Endothelial cell of umbilical vein (primary cell): ENCODE data around the gene SH2D3C. TPM values are rescaled to one million over a fixed set of nuclear protein-coding genes. Genes with fewer than 3 reads are reported as not detected.

Source experiments
- BruUV-seq: library from RNA; stranded (reverse); fragments of 400-500 nt; replicated peaks from 2 replicates; lab custom pipeline; 2021; lab: Mats Ljungman, UMichigan
- CTCF ChIA-PET: fragments of 300-600, 350-600 bp; sonication (Branson Sonifier 250); formaldehyde crosslinking; loops from one replicate; lab custom pipeline; 2021; ENCODE audit warnings: antibody characterized with exemption, inconsistent platforms; lab: Charles Lee
- POLR2A ChIA-PET: fragments of 300-600, 350-600 bp; sonication (Branson Sonifier 250); formaldehyde crosslinking; loops from one replicate; lab custom pipeline; 2021; ENCODE audit warnings: antibody characterized with exemption, inconsistent platforms; lab: Charles Lee
- DNase-seq: peaks from one replicate; pipeline ENCODE4 v3.0.0-alpha.2; 2011; ENCODE audit warnings: low read depth, low spot score
- FAIRE-seq: peaks from 2 replicates; lab custom pipeline; 2011; peaks lifted over from hg19 to GRCh38; lab: Jason Lieb, UNC
- H2AFZ ChIP-seq: 2 replicates; pipeline ENCODE4 v1.6.0; 2012; ENCODE audit warnings: low read depth, low read length, control low read depth, inconsistent platforms
- H3K27ac ChIP-seq: 2 replicates; pipeline ENCODE4 v1.5.1; 2011; ENCODE audit warnings: low read depth, mild to moderate bottlenecking, control low read depth, low read length, moderate library complexity; ENCODE audit not compliant: insufficient read depth
- H3K27me3 ChIP-seq, 2 experiments: 2 replicates each; pipeline versions ENCODE4 v1.6.0 to v1.6.1; 2011; ENCODE audit warnings: low read length in 2 of 2, mixed read lengths in 1 of 2; ENCODE audit not compliant: control insufficient read depth in 2 of 2, insufficient read depth in 2 of 2
- H3K36me3 ChIP-seq, 2 experiments: 2 replicates in 1 of 2; 3 replicates in 1 of 2; pipeline ENCODE4 v1.5.1; 2011; ENCODE audit warnings: low read length in 2 of 2, mild to moderate bottlenecking in 1 of 2, moderate library complexity in 1 of 2; ENCODE audit not compliant: control insufficient read depth in 2 of 2, insufficient read depth in 2 of 2; ENCODE audit errors: extremely low read depth in 1 of 2
- H3K4me1 ChIP-seq: 3 replicates; pipeline ENCODE4 v1.5.1; 2011; ENCODE audit warnings: mild to moderate bottlenecking, low read length; ENCODE audit not compliant: control insufficient read depth, insufficient read depth; ENCODE audit errors: extremely low read depth
- H3K4me2 ChIP-seq: 2 replicates; pipeline ENCODE4 v1.6.1; 2011; ENCODE audit warnings: low read length, control low read depth, mixed read lengths; ENCODE audit not compliant: insufficient read depth
- H3K4me3 ChIP-seq, 3 experiments: fragments of 200-600 bp in 1 of 3; sonication (generic), shearing (Covaris generic) in 1 of 3; replicated peaks in 1 of 3; 2 replicates each; pipeline ENCODE4 v1.5.1; 2011 to 2016; ENCODE audit warnings: control low read depth in 3 of 3, low read length in 3 of 3, mild to moderate bottlenecking in 2 of 3, inconsistent platforms in 1 of 3, low read depth in 1 of 3, moderate library complexity in 1 of 3; ENCODE audit not compliant: insufficient read depth in 1 of 3
- H3K79me2 ChIP-seq: 2 replicates; pipeline ENCODE4 v1.6.0; 2012; ENCODE audit warnings: low read length, inconsistent platforms; ENCODE audit not compliant: control insufficient read depth, insufficient read depth
- H3K9ac ChIP-seq: replicated peaks from 2 replicates; pipeline ENCODE3; 2011; ENCODE audit warnings: low read length, control low read depth; ENCODE audit not compliant: insufficient read depth; ENCODE audit errors: extremely low read depth
- H3K9me1 ChIP-seq: replicated peaks from 3 replicates; pipeline ENCODE4 v1.6.0; 2011; ENCODE audit warnings: mild to moderate bottlenecking, low read length; ENCODE audit not compliant: control insufficient read depth, insufficient read depth; ENCODE audit errors: extremely low read depth
- H3K9me3 ChIP-seq: replicated peaks from 2 replicates; pipeline ENCODE4 v1.5.1; 2012; ENCODE audit warnings: low read length, inconsistent platforms; ENCODE audit not compliant: control insufficient read depth, insufficient read depth
- H4K20me1 ChIP-seq: replicated peaks from 2 replicates; pipeline ENCODE3; 2011; ENCODE audit warnings: mild to moderate bottlenecking, low read length; ENCODE audit not compliant: control insufficient read depth, insufficient read depth; ENCODE audit errors: extremely low read depth
- CTCF ChIP-seq, 2 donors: IDR thresholded peaks; 1 replicate in 1 of 2; 2 replicates in 1 of 2; pipeline ENCODE4 v1.5.1; 2011; ENCODE audit warnings: low read length in 2 of 2, mild to moderate bottlenecking in 2 of 2, moderate library complexity in 2 of 2, control low read depth in 1 of 2, inconsistent platforms in 1 of 2, low read depth in 1 of 2; ENCODE audit not compliant: insufficient read depth in 1 of 2; ENCODE audit errors: extremely low read depth in 1 of 2
- EZH2 ChIP-seq: IDR thresholded peaks from 2 replicates; pipeline ENCODE4 v1.6.1; 2012; ENCODE audit warnings: borderline replicate concordance, low read depth, mild to moderate bottlenecking, moderate library complexity, low read length, inconsistent platforms; ENCODE audit not compliant: severe bottlenecking
- FOS ChIP-seq: IDR thresholded peaks from 2 replicates; pipeline ENCODE4 v1.6.1; 2011; ENCODE audit warnings: mild to moderate bottlenecking, low read length, moderate library complexity, borderline replicate concordance; ENCODE audit not compliant: insufficient read depth
- GATA2 ChIP-seq: IDR thresholded peaks from 2 replicates; pipeline ENCODE4 v1.7.0; 2011; ENCODE audit warnings: low read depth, mild to moderate bottlenecking, moderate library complexity, mixed read lengths, low read length; ENCODE audit not compliant: insufficient read length, insufficient read depth
- JUN ChIP-seq: IDR thresholded peaks from 2 replicates; pipeline ENCODE4 v1.6.1; 2011; ENCODE audit warnings: borderline replicate concordance, low read depth; ENCODE audit not compliant: insufficient read length, insufficient read depth
- MYC ChIP-seq: IDR thresholded peaks from one replicate; pipeline ENCODE4 v1.6.1; 2011; ENCODE audit warnings: mild to moderate bottlenecking, low read depth, low read length
- POLR2A ChIP-seq: IDR thresholded peaks from 2 replicates; pipeline ENCODE4 v1.6.1; 2012; ENCODE audit warnings: low read depth, mild to moderate bottlenecking, control low read depth, low read length
- POLR2AphosphoS5 ChIP-seq: IDR thresholded peaks from 2 replicates; pipeline ENCODE4 v1.6.1; 2012; ENCODE audit warnings: low read depth, mild to moderate bottlenecking, control low read depth, low read length, moderate library complexity; ENCODE audit not compliant: insufficient read depth
- dilution Hi-C: fragments of 300-500 bp; cut with MboI; formaldehyde crosslinking; loops from one replicate; pipeline ENCODE4 v1.15.0; 2019; ENCODE audit warnings: low sequenced_read_pairs; ENCODE audit not compliant: extremely low pct_ligation_motif_present
- intact Hi-C: fragments of 100-400 bp; cut with micrococcal nuclease; formaldehyde crosslinking; loops from one replicate; pipeline ENCODE4 v1.10.0; 2022
- polyA plus RNA-seq, 4 experiments: library from polyadenylated mRNA; depleted of rRNA in 3 of 4; stranded (reverse) in 3 of 4; unstranded in 1 of 4; fragments of >200 nt; gene quantifications; 2 replicates each; pipeline versions ENCODE4 v1.2.1 to v1.2.3, GENCODE V29; 2011 to 2012; ENCODE audit warnings: missing spikeins in 1 of 4
- total RNA-seq: library from RNA; stranded (reverse); gene quantifications from 2 replicates; pipeline ENCODE4 v1.2.3, GENCODE V29; 2021
- TF ChIP-seq, protein P1 (sequence below): IDR thresholded peaks from 2 replicates; pipeline ENCODE4 v1.6.1; 2011; ENCODE audit not compliant: insufficient read depth, insufficient read length

SH2D3C gene
- total and polyA plus RNA-seq, 2 donors (not counting 3 experiments of a cell fraction or from before 2014, with no cell fraction given): 95.0 to 173 TPM

- H3K4me3 ChIP-seq: peak overlapping the region; percentile 71 to 80 (median 79)
- FAIRE-seq (peak; percentile 76), DNase-seq (no peak)
- TF ChIP-seq GATA2: no peak
- TF ChIP-seq, protein P1, sequence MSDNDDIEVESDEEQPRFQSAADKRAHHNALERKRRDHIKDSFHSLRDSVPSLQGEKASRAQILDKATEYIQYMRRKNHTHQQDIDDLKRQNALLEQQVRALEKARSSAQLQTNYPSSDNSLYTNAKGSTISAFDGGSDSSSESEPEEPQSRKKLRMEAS: no peak
- peak; percentile 55 for TF ChIP-seq POLR2A
- no peak for TF ChIP-seq FOS
- TF ChIP-seq CTCF (IDR thresholded peaks at IDR 0.05; ENCODE audit: extremely low read depth in 1 of 2, insufficient read depth in 1 of 2, low read depth in 1 of 2, low read length in 2 of 2): no peak
- TF ChIP-seq EZH2: no peak
- TF ChIP-seq MYC: no peak
- TF ChIP-seq POLR2AphosphoS5: peak; percentile 55
- TF ChIP-seq JUN: no peak
- no peaks in the 10 kb centered on the region for H3K9me3 ChIP-seq
- H3K27ac ChIP-seq: peak overlapping the region; percentile 83
- peak overlapping the region; percentile 77 for H3K4me2 ChIP-seq
- no peaks in the 10 kb centered on the region for H3K9me1 ChIP-seq
- dilution Hi-C loops (no loop called here), intact Hi-C loops (loop anchor here (1.0 to 5.0 kb wide), 5 partner anchors 17 to 211 kb away; partner anchors contain the start of genes CDK9 and ENG)
- no peak overlapping the region for H2AFZ ChIP-seq
- ChIA-PET CTCF (interaction anchor here (0.9 to 1.9 kb wide), 3 partner anchors 18 to 69 kb away, joined by 3 to 9 read pairs (median 3); partner anchors contain the start of genes CDK9 and TOR2A), POLR2A (interaction anchor here (0.7 kb wide), 1 partner anchor 64 kb away, joined by 4 read pairs; no protein-coding TSS in a partner anchor)
- peak overlapping the region; percentile 91 for H3K9ac ChIP-seq
- TSS peak; percentile 60 for BruUV-seq
- H3K36me3 ChIP-seq: peaks cover 6 to 17% of the 10 kb centered on the region in 2 experiments
- peaks cover 19% of the 10 kb centered on the region for H3K4me1 ChIP-seq
- H3K27me3 ChIP-seq: no peaks in the 10 kb centered on the region
- no peaks in the 10 kb centered on the region for H4K20me1 ChIP-seq
- peaks cover 19% of the 10 kb centered on the region for H3K79me2 ChIP-seq
Observed at GRCh38 chr9:127803507-127804352, 25.3 kb upstream of the SH2D3C start.
